ENCODE measurements around the gene LIX1L. TPM values are rescaled to one million over a fixed set of nuclear protein-coding genes. Genes with fewer than 3 reads are reported as not detected.

The LIX1L gene
- total and polyA plus RNA-seq, 2 of the 13 experiments (the other 11 are each of a cell fraction or from before 2014, with no cell fraction given), result 8.1 to 24.9 TPM

DNA sequence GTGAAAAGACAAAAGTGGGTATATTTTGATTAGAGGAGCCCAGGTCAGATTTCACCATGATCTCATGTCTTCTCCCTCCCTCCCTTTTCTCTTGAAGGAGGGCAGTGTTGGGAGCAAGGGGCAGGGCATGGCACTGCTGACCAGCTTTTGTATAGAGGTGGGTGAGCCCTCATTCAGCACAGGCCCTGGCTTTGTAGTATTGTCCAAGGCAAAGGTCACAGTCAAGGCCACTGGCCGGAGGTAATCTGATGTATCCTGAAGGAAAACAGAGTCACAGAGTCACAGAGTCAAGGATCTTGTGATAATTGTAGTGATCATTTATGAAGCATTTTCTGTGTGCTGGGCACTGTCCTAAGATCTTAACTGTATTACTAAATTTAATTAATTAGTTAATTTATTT lies 59.8 kb downstream of the LIX1L start (continued):
- TF ChIP-seq, protein P1, sequence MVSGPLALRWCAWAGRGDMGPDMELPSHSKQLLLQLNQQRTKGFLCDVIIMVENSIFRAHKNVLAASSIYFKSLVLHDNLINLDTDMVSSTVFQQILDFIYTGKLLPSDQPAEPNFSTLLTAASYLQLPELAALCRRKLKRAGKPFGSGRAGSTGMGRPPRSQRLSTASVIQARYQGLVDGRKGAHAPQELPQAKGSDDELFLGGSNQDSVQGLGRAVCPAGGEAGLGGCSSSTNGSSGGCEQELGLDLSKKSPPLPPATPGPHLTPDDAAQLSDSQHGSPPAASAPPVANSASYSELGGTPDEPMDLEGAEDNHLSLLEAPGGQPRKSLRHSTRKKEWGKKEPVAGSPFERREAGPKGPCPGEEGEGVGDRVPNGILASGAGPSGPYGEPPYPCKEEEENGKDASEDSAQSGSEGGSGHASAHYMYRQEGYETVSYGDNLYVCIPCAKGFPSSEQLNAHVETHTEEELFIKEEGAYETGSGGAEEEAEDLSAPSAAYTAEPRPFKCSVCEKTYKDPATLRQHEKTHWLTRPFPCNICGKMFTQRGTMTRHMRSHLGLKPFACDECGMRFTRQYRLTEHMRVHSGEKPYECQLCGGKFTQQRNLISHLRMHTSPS (CRISPR knock-in tag; IDR thresholded peaks at IDR 0.05; ENCODE audit: low read depth), result peak; percentile 61
- TF ChIP-seq ZFP41 (CRISPR knock-in tag; IDR thresholded peaks at IDR 0.05; ENCODE audit: borderline replicate concordance) (no peak), ZNF7 (CRISPR knock-in tag; IDR thresholded peaks at IDR 0.05) (no peak), ISL2 (CRISPR knock-in tag; IDR thresholded peaks at IDR 0.05) (no peak), ZNF20 (CRISPR knock-in tag; IDR thresholded peaks at IDR 0.05) (no peak), ZNF207 (IDR thresholded peaks at IDR 0.05; ENCODE audit: borderline replicate concordance) (no peak), ZNF546 (CRISPR knock-in tag; conservative IDR thresholded peaks at IDR 0.05) (no peak), NFIC (IDR thresholded peaks at IDR 0.05; ENCODE audit: low read length) (no peak), FOXA3 (CRISPR knock-in tag; IDR thresholded peaks at IDR 0.05) (peak; percentile 57), ZNF260 (CRISPR knock-in tag; IDR thresholded peaks at IDR 0.05; ENCODE audit: borderline replicate concordance, low read depth) (no peak), NR2F6 (IDR thresholded peaks at IDR 0.05) (peak; percentile 71), NR2F6 (CRISPR knock-in tag; IDR thresholded peaks at IDR 0.05) (peak; percentile 87), HMG20A (CRISPR knock-in tag; IDR thresholded peaks at IDR 0.05; ENCODE audit: borderline replicate concordance) (peak; percentile 75; the same call in 1 of the 2 replicates), CBFB (CRISPR knock-in tag; IDR thresholded peaks at IDR 0.05) (no peak), TOE1 (CRISPR knock-in tag; IDR thresholded peaks at IDR 0.05) (no peak), ZNF468 (CRISPR knock-in tag; IDR thresholded peaks at IDR 0.05) (no peak), ZNF788 (CRISPR knock-in tag; IDR thresholded peaks at IDR 0.05; ENCODE audit: borderline replicate concordance) (no peak), MXI1 (IDR thresholded peaks at IDR 0.05; ENCODE audit: borderline replicate concordance, low read depth, low read length) (no peak)
- TF ChIP-seq, protein P2, sequence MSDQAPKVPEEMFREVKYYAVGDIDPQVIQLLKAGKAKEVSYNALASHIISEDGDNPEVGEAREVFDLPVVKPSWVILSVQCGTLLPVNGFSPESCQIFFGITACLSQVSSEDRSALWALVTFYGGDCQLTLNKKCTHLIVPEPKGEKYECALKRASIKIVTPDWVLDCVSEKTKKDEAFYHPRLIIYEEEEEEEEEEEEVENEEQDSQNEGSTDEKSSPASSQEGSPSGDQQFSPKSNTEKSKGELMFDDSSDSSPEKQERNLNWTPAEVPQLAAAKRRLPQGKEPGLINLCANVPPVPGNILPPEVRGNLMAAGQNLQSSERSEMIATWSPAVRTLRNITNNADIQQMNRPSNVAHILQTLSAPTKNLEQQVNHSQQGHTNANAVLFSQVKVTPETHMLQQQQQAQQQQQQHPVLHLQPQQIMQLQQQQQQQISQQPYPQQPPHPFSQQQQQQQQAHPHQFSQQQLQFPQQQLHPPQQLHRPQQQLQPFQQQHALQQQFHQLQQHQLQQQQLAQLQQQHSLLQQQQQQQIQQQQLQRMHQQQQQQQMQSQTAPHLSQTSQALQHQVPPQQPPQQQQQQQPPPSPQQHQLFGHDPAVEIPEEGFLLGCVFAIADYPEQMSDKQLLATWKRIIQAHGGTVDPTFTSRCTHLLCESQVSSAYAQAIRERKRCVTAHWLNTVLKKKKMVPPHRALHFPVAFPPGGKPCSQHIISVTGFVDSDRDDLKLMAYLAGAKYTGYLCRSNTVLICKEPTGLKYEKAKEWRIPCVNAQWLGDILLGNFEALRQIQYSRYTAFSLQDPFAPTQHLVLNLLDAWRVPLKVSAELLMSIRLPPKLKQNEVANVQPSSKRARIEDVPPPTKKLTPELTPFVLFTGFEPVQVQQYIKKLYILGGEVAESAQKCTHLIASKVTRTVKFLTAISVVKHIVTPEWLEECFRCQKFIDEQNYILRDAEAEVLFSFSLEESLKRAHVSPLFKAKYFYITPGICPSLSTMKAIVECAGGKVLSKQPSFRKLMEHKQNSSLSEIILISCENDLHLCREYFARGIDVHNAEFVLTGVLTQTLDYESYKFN (CRISPR knock-in tag; conservative IDR thresholded peaks at IDR 0.05), result peak; percentile 67
- TF ChIP-seq, protein P3, sequence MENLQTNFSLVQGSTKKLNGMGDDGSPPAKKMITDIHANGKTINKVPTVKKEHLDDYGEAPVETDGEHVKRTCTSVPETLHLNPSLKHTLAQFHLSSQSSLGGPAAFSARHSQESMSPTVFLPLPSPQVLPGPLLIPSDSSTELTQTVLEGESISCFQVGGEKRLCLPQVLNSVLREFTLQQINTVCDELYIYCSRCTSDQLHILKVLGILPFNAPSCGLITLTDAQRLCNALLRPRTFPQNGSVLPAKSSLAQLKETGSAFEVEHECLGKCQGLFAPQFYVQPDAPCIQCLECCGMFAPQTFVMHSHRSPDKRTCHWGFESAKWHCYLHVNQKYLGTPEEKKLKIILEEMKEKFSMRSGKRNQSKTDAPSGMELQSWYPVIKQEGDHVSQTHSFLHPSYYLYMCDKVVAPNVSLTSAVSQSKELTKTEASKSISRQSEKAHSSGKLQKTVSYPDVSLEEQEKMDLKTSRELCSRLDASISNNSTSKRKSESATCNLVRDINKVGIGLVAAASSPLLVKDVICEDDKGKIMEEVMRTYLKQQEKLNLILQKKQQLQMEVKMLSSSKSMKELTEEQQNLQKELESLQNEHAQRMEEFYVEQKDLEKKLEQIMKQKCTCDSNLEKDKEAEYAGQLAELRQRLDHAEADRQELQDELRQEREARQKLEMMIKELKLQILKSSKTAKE (CRISPR knock-in tag; IDR thresholded peaks at IDR 0.05; ENCODE audit: borderline replicate concordance), result peak; percentile 24; the same call in 1 of the 2 replicates
- TF ChIP-seq, protein P4, sequence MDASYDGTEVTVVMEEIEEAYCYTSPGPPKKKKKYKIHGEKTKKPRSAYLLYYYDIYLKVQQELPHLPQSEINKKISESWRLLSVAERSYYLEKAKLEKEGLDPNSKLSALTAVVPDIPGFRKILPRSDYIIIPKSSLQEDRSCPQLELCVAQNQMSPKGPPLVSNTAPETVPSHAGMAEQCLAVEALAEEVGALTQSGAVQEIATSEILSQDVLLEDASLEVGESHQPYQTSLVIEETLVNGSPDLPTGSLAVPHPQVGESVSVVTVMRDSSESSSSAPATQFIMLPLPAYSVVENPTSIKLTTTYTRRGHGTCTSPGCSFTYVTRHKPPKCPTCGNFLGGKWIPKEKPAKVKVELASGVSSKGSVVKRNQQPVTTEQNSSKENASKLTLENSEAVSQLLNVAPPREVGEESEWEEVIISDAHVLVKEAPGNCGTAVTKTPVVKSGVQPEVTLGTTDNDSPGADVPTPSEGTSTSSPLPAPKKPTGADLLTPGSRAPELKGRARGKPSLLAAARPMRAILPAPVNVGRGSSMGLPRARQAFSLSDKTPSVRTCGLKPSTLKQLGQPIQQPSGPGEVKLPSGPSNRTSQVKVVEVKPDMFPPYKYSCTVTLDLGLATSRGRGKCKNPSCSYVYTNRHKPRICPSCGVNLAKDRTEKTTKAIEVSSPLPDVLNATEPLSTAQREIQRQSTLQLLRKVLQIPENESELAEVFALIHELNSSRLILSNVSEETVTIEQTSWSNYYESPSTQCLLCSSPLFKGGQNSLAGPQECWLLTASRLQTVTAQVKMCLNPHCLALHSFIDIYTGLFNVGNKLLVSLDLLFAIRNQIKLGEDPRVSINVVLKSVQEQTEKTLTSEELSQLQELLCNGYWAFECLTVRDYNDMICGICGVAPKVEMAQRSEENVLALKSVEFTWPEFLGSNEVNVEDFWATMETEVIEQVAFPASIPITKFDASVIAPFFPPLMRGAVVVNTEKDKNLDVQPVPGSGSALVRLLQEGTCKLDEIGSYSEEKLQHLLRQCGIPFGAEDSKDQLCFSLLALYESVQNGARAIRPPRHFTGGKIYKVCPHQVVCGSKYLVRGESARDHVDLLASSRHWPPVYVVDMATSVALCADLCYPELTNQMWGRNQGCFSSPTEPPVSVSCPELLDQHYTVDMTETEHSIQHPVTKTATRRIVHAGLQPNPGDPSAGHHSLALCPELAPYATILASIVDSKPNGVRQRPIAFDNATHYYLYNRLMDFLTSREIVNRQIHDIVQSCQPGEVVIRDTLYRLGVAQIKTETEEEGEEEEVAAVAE (CRISPR knock-in tag; IDR thresholded peaks at IDR 0.05; ENCODE audit: borderline replicate concordance), result no peak

Measured in HepG2 (cell line).